ENCODE data around the gene OR6C6. TPM values are rescaled to one million over a fixed set of nuclear protein-coding genes. Genes with fewer than 3 reads are reported as not detected.
"Not testable (repeated sequence)": the region's sequence is repeated elsewhere in the genome, so short reads cannot be mapped to it uniquely, and the experiment has no call there.

OR6C6 gene
- not detected for total RNA-seq

- Histone ChIP-seq H3K27ac (no peak within 1 kb of the TSS), H3K36me3 (no peaks in the 10 kb centered on the region), H3K9me3 (no peaks in the 10 kb centered on the region), H3K27me3 (no peaks in the 10 kb centered on the region), H3K4me1 (no peaks in the 10 kb centered on the region), H3K4me3 (no peak within 1 kb of the TSS)
- DNase-seq: no peak
- intact Hi-C loops (cut with DNase I; ENCODE audit: low total_unique reads): no loop called here
- TF ChIP-seq CTCF (IDR thresholded peaks at IDR 0.05) (no peak), POLR2A (IDR thresholded peaks at IDR 0.05) (no peak)
Observed at GRCh38 chr12:55296469-55296868, at the start of gene OR6C6. OR6C6 (minus strand) TSS chr12:55296569; CDS start chr12:55295232, 1,337 bp downstream.

DNA sequence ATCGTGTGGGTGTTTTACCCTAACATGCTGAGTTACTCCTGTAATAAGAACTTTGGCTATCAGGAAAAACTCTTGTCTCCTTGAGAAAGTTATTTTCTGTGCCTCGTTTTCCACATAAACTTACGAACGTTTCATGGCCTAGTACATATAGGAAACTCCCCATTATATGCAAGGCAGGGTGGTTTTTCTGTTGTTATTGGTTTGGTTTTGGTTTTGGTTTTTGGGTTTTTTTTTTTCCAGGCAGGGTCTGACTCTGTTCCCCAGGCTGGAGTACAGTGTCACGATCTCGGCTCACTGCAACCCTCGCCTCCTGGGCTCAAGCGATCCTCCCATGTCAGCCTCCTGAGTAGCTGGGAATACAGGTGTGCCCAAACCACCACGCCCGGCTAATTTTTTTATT, 39.6 kb upstream of the OR6C6 start:
- Histone ChIP-seq H3K36me3 (no peaks in the 10 kb centered on the region), H3K4me1 (no peaks in the 10 kb centered on the region), H3K4me3 (no peak overlapping the region), H3K9me3 (no peaks in the 10 kb centered on the region), H3K27me3 (no peaks in the 10 kb centered on the region), H3K27ac (no peak overlapping the region)
- no peak for DNase-seq
- intact Hi-C loops (cut with DNase I; ENCODE audit: low total_unique reads): no loop called here
- TF ChIP-seq POLR2A (IDR thresholded peaks at IDR 0.05): no peak
- no peak for TF ChIP-seq CTCF (IDR thresholded peaks at IDR 0.05)

- Histone ChIP-seq H3K36me3 (no peaks in the 10 kb centered on the region), H3K9me3 (no peaks in the 10 kb centered on the region), H3K27ac (no peak within 1 kb of the TSS), H3K4me3 (no peak within 1 kb of the TSS), H3K4me1 (no peaks in the 10 kb centered on the region), H3K27me3 (no peaks in the 10 kb centered on the region)
- intact Hi-C loops (cut with DNase I; ENCODE audit: low total_unique reads): no loop called here
- DNase-seq: no peak
- TF ChIP-seq POLR2A (IDR thresholded peaks at IDR 0.05) (no peak), CTCF (IDR thresholded peaks at IDR 0.05) (no peak)
Observed at GRCh38 chr12:55330446-55330845, 34.1 kb upstream of the OR6C6 start, which contains the start of gene OR6C3. OR6C3 (plus strand) TSS chr12:55330746; CDS start chr12:55331701, 955 bp downstream.

- DNase-seq; intact Hi-C loops (cut with DNase I; ENCODE audit: low total_unique reads); H3K9me3 ChIP-seq; H3K27ac ChIP-seq; H3K4me3 ChIP-seq; H3K4me1 ChIP-seq; H3K27me3 ChIP-seq; H3K36me3 ChIP-seq: not testable (repeated sequence)
Observed at GRCh38 chr12:55325801-55326200, 29.4 kb upstream of the OR6C6 start.

DNA sequence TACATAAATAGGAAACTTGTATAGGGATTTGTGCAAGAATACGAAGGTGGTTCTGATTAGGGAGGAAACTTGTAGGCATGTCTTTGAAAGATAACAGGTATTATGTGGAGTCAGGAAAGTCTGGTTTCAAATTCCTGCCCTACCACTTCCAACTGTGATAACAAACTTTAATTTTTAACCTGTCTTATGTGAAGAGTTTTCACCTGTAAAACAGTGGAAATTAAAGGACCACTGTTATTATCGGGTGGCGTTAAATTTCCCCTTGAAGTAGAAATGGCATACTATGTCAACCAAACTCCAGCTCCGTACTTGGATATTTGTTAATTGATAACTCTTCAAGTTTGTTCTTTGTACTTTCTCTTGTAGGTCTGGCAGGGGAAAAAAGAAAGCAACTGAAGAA, 23.8 kb upstream of the OR6C6 start:
- H3K4me3 ChIP-seq: no peak overlapping the region
- intact Hi-C loops (cut with DNase I; ENCODE audit: low total_unique reads): no loop called here
- H3K27ac ChIP-seq: no peak overlapping the region
- no peaks in the 10 kb centered on the region for H3K27me3 ChIP-seq
- H3K4me1 ChIP-seq: no peaks in the 10 kb centered on the region
- H3K36me3 ChIP-seq: no peaks in the 10 kb centered on the region
- no peaks in the 10 kb centered on the region for H3K9me3 ChIP-seq
- TF ChIP-seq CTCF (IDR thresholded peaks at IDR 0.05) (no peak), POLR2A (IDR thresholded peaks at IDR 0.05) (no peak)
- no peak for DNase-seq

DNA sequence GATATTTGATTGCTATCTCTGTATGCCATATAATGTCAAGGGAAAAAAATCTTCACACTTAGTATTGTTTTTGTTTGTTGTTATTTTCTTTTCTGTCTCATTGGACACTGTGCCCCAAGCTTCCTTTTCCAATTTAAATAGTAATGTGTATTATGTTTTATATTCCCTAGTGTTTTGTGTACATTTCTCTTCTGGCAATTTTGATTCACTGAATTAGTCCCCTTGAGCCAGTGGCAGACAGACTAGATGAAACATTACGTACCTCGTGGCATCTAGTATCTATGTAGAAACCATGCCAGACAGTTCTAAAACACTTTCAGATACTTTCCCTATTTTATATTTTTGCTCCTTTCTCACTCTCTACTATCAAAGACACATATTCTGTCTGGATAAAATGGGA, 17.7 kb upstream of the OR6C6 start, which contains the start of gene OR6C1:
OR6C1 (plus strand) TSS at position 301 of the 400 bp plus-strand sequence. CDS start 6,257 bp downstream, outside the sequence.
- TF ChIP-seq POLR2A (IDR thresholded peaks at IDR 0.05) (no peak), CTCF (IDR thresholded peaks at IDR 0.05) (no peak)
- H3K27me3 ChIP-seq: no peaks in the 10 kb centered on the region
- no peak within 1 kb of the TSS for H3K27ac ChIP-seq
- no peak for DNase-seq
- H3K9me3 ChIP-seq: no peaks in the 10 kb centered on the region
- H3K36me3 ChIP-seq: no peaks in the 10 kb centered on the region
- intact Hi-C loops (cut with DNase I; ENCODE audit: low total_unique reads): no loop called here
- no peaks in the 10 kb centered on the region for H3K4me1 ChIP-seq
- H3K4me3 ChIP-seq: no peak within 1 kb of the TSS
